Measurements from ENCODE around the gene FMN1.

DNA sequence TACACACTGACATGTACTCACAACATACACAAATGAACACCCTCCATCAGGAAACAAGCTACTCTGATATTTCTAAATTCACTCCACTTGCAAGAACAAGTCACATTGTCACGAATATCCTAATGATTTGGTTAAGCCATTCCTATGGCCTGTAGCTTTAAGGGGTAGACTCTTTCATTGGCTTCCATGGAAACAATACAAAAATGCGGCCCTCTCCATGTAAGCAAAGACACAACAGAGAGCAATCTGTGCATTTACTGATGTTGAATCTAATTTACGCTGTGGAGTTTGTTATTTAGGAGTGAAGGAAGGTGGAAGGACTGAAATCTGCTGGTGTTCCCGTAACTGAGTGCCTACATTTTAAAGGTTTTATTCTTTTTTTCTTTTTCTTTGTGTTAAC, 114.5 kb downstream of the FMN1 start:
- TF ChIP-seq, protein P1, sequence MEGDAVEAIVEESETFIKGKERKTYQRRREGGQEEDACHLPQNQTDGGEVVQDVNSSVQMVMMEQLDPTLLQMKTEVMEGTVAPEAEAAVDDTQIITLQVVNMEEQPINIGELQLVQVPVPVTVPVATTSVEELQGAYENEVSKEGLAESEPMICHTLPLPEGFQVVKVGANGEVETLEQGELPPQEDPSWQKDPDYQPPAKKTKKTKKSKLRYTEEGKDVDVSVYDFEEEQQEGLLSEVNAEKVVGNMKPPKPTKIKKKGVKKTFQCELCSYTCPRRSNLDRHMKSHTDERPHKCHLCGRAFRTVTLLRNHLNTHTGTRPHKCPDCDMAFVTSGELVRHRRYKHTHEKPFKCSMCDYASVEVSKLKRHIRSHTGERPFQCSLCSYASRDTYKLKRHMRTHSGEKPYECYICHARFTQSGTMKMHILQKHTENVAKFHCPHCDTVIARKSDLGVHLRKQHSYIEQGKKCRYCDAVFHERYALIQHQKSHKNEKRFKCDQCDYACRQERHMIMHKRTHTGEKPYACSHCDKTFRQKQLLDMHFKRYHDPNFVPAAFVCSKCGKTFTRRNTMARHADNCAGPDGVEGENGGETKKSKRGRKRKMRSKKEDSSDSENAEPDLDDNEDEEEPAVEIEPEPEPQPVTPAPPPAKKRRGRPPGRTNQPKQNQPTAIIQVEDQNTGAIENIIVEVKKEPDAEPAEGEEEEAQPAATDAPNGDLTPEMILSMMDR (IDR thresholded peaks at IDR 0.05; ENCODE audit: poor library complexity, severe bottlenecking): no peak
- no peak for TF ChIP-seq SMC3 (conservative IDR thresholded peaks at IDR 0.05; ENCODE audit: poor library complexity)
- no peak for TF ChIP-seq POLR2AphosphoS5 (IDR thresholded peaks at IDR 0.05)
- TF ChIP-seq EZH2 (IDR thresholded peaks at IDR 0.05; ENCODE audit: borderline replicate concordance, insufficient read depth, low read length, poor library complexity, severe bottlenecking): no peak
- no peak for TF ChIP-seq EP300 (conservative IDR thresholded peaks at IDR 0.05; ENCODE audit: poor library complexity, severe bottlenecking)
- TF ChIP-seq, protein P2, sequence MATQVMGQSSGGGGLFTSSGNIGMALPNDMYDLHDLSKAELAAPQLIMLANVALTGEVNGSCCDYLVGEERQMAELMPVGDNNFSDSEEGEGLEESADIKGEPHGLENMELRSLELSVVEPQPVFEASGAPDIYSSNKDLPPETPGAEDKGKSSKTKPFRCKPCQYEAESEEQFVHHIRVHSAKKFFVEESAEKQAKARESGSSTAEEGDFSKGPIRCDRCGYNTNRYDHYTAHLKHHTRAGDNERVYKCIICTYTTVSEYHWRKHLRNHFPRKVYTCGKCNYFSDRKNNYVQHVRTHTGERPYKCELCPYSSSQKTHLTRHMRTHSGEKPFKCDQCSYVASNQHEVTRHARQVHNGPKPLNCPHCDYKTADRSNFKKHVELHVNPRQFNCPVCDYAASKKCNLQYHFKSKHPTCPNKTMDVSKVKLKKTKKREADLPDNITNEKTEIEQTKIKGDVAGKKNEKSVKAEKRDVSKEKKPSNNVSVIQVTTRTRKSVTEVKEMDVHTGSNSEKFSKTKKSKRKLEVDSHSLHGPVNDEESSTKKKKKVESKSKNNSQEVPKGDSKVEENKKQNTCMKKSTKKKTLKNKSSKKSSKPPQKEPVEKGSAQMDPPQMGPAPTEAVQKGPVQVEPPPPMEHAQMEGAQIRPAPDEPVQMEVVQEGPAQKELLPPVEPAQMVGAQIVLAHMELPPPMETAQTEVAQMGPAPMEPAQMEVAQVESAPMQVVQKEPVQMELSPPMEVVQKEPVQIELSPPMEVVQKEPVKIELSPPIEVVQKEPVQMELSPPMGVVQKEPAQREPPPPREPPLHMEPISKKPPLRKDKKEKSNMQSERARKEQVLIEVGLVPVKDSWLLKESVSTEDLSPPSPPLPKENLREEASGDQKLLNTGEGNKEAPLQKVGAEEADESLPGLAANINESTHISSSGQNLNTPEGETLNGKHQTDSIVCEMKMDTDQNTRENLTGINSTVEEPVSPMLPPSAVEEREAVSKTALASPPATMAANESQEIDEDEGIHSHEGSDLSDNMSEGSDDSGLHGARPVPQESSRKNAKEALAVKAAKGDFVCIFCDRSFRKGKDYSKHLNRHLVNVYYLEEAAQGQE (IDR thresholded peaks at IDR 0.05; ENCODE audit: borderline replicate concordance): no peak
- TF ChIP-seq RAD21 (conservative IDR thresholded peaks at IDR 0.05): no peak
- no peak for TF ChIP-seq TAF1 (IDR thresholded peaks at IDR 0.05; ENCODE audit: low read depth)
- TF ChIP-seq MXI1 (conservative IDR thresholded peaks at IDR 0.05; ENCODE audit: poor library complexity, severe bottlenecking): no peak
